Measurements from ENCODE around the gene EGFLAM. TPM values are rescaled to one million over a fixed set of nuclear protein-coding genes. Genes with fewer than 3 reads are reported as not detected.

EGFLAM gene
- polyA plus RNA-seq, 1 experiment = 16.4 TPM

GRCh38 chr5:38360323-38361061 lies 102.1 kb downstream of the EGFLAM start:
- no peak overlapping the region for H3K27ac ChIP-seq (ENCODE audit: low read depth, low read length)
- no peak overlapping the region for H3K4me3 ChIP-seq (ENCODE audit: low read depth, low read length)
- TF ChIP-seq, protein P1, sequence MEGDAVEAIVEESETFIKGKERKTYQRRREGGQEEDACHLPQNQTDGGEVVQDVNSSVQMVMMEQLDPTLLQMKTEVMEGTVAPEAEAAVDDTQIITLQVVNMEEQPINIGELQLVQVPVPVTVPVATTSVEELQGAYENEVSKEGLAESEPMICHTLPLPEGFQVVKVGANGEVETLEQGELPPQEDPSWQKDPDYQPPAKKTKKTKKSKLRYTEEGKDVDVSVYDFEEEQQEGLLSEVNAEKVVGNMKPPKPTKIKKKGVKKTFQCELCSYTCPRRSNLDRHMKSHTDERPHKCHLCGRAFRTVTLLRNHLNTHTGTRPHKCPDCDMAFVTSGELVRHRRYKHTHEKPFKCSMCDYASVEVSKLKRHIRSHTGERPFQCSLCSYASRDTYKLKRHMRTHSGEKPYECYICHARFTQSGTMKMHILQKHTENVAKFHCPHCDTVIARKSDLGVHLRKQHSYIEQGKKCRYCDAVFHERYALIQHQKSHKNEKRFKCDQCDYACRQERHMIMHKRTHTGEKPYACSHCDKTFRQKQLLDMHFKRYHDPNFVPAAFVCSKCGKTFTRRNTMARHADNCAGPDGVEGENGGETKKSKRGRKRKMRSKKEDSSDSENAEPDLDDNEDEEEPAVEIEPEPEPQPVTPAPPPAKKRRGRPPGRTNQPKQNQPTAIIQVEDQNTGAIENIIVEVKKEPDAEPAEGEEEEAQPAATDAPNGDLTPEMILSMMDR (IDR thresholded peaks at IDR 0.05; ENCODE audit: low read depth, low read length) = no peak
- ChIA-PET POLR2A (no interaction called here), CTCF (no interaction called here)
- DNase-seq (ENCODE audit: low read depth, low spot score) = no peak
- peaks cover 10% of the 10 kb centered on the region for H3K27me3 ChIP-seq (ENCODE audit: control insufficient read depth, insufficient read depth, low read length)
- no peaks in the 10 kb centered on the region for H3K9me3 ChIP-seq (ENCODE audit: control insufficient read depth, insufficient read depth, low read length)

- Histone ChIP-seq H3K4me3 (ENCODE audit: low read depth, low read length) (no peak overlapping the region), H3K27me3 (ENCODE audit: control insufficient read depth, insufficient read depth, low read length) (peaks cover 8% of the 10 kb centered on the region), H3K9me3 (ENCODE audit: control insufficient read depth, insufficient read depth, low read length) (no peaks in the 10 kb centered on the region), H3K27ac (ENCODE audit: low read depth, low read length) (no peak overlapping the region)
- ChIA-PET POLR2A (no interaction called here), CTCF (interaction anchor here (1.2 kb wide), 1 partner anchor 20 kb away, joined by 5 read pairs; no protein-coding TSS in a partner anchor)
- TF ChIP-seq, protein P1 (IDR thresholded peaks at IDR 0.05; ENCODE audit: low read depth, low read length) = no peak
- DNase-seq (ENCODE audit: low read depth, low spot score) = no peak
These were observed 104.4 kb downstream of the EGFLAM start for GRCh38 chr5:38362713-38363112.

DNA sequence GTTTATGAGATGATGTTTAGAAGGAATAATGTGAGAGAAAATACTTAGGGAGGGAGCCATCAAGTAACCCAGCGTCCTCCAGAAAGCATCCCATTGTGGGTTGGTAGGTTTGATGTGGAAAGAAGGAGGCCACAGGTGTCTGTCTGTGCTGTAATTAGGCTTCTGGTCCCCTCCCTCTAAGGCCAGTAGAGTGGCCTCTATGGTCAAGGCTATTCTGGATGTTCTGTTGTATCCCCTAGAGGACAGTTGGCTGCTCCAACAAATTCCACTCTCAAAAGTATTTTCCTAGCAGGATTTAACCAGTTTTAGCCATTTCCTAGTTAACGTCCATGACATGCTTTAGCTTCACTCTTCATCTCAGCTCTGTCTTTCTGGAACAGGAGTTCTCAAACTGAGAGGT lies 106.5 kb downstream of the EGFLAM start:
- CTCF ChIA-PET = interaction anchor here (0.5 kb wide), 1 partner anchor 528 kb away, joined by 3 read pairs; no protein-coding TSS in a partner anchor
- Histone ChIP-seq H3K9me3 (ENCODE audit: control insufficient read depth, insufficient read depth, low read length) (no peaks in the 10 kb centered on the region), H3K27me3 (ENCODE audit: control insufficient read depth, insufficient read depth, low read length) (peaks cover 14% of the 10 kb centered on the region), H3K27ac (ENCODE audit: low read depth, low read length) (no peak overlapping the region), H3K4me3 (ENCODE audit: low read depth, low read length) (no peak overlapping the region)
- no peak for DNase-seq (ENCODE audit: low read depth, low spot score)
- POLR2A ChIA-PET = no interaction called here
- TF ChIP-seq, protein P1 (IDR thresholded peaks at IDR 0.05; ENCODE audit: low read depth, low read length) = no peak

GRCh38 chr5:38367410-38367809 lies 109.1 kb downstream of the EGFLAM start:
- POLR2A ChIA-PET = no interaction called here
- DNase-seq (ENCODE audit: low read depth, low spot score) = no peak

DNA sequence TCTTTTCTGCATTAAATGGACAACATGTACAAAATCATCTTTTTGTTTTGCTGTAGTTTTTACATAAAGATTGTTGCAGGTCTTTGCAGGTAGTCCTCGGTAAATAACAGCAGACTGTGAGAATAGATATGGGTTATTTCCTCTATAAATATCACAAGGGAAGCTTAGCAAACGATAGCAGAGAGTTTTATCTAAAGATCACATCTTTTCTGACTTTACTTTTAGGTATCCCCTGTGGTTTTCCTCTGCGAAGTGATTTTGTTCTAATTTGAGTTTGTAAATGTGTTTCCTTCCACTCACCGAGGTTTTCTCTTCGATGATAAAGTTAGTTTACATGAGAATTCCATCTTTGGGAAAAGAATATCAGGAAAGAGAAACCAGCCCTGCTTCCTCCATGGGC lies 109.6 kb downstream of the EGFLAM start:
- Histone ChIP-seq H3K4me3 (ENCODE audit: low read depth, low read length) (no peak overlapping the region), H3K9me3 (ENCODE audit: control insufficient read depth, insufficient read depth, low read length) (no peaks in the 10 kb centered on the region), H3K27ac (ENCODE audit: low read depth, low read length) (no peak overlapping the region), H3K27me3 (ENCODE audit: control insufficient read depth, insufficient read depth, low read length) (peaks cover 17% of the 10 kb centered on the region)
- no peak for DNase-seq (ENCODE audit: low read depth, low spot score)
- CTCF ChIA-PET = interaction anchor here (0.8 to 2.4 kb wide), 3 partner anchors 10 to 15 kb away, joined by 3 to 7 read pairs (median 6); no protein-coding TSS in a partner anchor
- POLR2A ChIA-PET = no interaction called here
- TF ChIP-seq, protein P1 (IDR thresholded peaks at IDR 0.05; ENCODE audit: low read depth, low read length) = no peak

More at GRCh38 chr5:38367410-38367809, 109.1 kb downstream of the EGFLAM start:
- Histone ChIP-seq H3K9me3 (ENCODE audit: control insufficient read depth, insufficient read depth, low read length) (no peaks in the 10 kb centered on the region), H3K27me3 (ENCODE audit: control insufficient read depth, insufficient read depth, low read length) (peaks cover 20% of the 10 kb centered on the region), H3K27ac (ENCODE audit: low read depth, low read length) (no peak overlapping the region), H3K4me3 (ENCODE audit: low read depth, low read length) (no peak overlapping the region)
- CTCF ChIA-PET = interaction anchor here (0.8 to 2.4 kb wide), 3 partner anchors 9 to 16 kb away, joined by 3 to 7 read pairs (median 6); no protein-coding TSS in a partner anchor
- TF ChIP-seq, protein P1 (IDR thresholded peaks at IDR 0.05; ENCODE audit: low read depth, low read length) = no peak

Measured in AG04450 (cell line).